HEK293T (cell line): Measurements from ENCODE around the gene MAN1A2.

Source experiments
- CTCF ChIA-PET: fragments of 350-600 bp; formaldehyde crosslinking; extraction: SDS; loops from one replicate; lab custom pipeline; 2021; ENCODE audit warnings: antibody characterized with exemption, inconsistent platforms; lab: Yijun Ruan, JAX
- POLR2A ChIA-PET: fragments of 350-600 bp; formaldehyde crosslinking; extraction: SDS; loops from one replicate; lab custom pipeline; 2020; ENCODE audit warnings: antibody characterized with exemption, inconsistent platforms; lab: Yijun Ruan, JAX
- DNase-seq: peaks from one replicate; pipeline ENCODE4 v3.0.0; 2012; ENCODE audit warnings: mixed read lengths; ENCODE audit errors: extremely low spot score
- ARNT ChIP-seq: fragments of 450-650 bp; IDR thresholded peaks from 2 replicates; pipeline ENCODE4 v1.6.1; 2017; ENCODE audit warnings: mild to moderate bottlenecking
- BHLHE40 ChIP-seq: fragments of 450-650 bp; IDR thresholded peaks from 2 replicates; pipeline ENCODE4 v1.6.1; 2016; ENCODE audit warnings: mild to moderate bottlenecking, moderate library complexity, borderline replicate concordance
- CTBP1 ChIP-seq: fragments of 450-650 bp; IDR thresholded peaks from 2 replicates; pipeline ENCODE4 v1.6.1; 2016; ENCODE audit warnings: borderline replicate concordance
- ELF4 ChIP-seq: fragments of 450-650 bp; IDR thresholded peaks from 2 replicates; pipeline ENCODE4 v1.6.1; 2017; ENCODE audit warnings: antibody characterized with exemption
- FOXA1 ChIP-seq: fragments of 450-650 bp; IDR thresholded peaks from 2 replicates; pipeline ENCODE4 v1.6.1; 2016; ENCODE audit warnings: mild to moderate bottlenecking
- FOXK2 ChIP-seq: fragments of 450-650 bp; IDR thresholded peaks from 2 replicates; pipeline ENCODE4 v1.6.1; 2016; ENCODE audit warnings: mild to moderate bottlenecking
- FOXM1 ChIP-seq: fragments of 450-650 bp; IDR thresholded peaks from 2 replicates; pipeline ENCODE4 v1.6.1; 2017; ENCODE audit warnings: mild to moderate bottlenecking, borderline replicate concordance
- HDGF ChIP-seq: fragments of 450-650 bp; IDR thresholded peaks from 2 replicates; pipeline ENCODE4 v1.6.1; 2017; ENCODE audit warnings: antibody characterized with exemption, borderline replicate concordance
- L3MBTL2 ChIP-seq: fragments of 450-650 bp; conservative IDR thresholded peaks from 2 replicates; pipeline ENCODE4 v1.6.1; 2016; ENCODE audit warnings: mild to moderate bottlenecking
- LEF1 ChIP-seq: fragments of 450-650 bp; IDR thresholded peaks from 2 replicates; pipeline ENCODE4 v1.6.1; 2017; ENCODE audit warnings: mild to moderate bottlenecking, borderline replicate concordance
- NFRKB ChIP-seq: fragments of 450-650 bp; IDR thresholded peaks from 2 replicates; pipeline ENCODE4 v1.6.1; 2016; ENCODE audit warnings: mild to moderate bottlenecking, moderate library complexity
- PKNOX1 ChIP-seq: fragments of 450-650 bp; IDR thresholded peaks from 2 replicates; pipeline ENCODE4 v1.6.1; 2016
- SP1 ChIP-seq: fragments of 450-650 bp; IDR thresholded peaks from 2 replicates; pipeline ENCODE4 v1.6.1; 2017
- SUZ12 ChIP-seq: fragments of 450-650 bp; IDR thresholded peaks from 2 replicates; pipeline ENCODE4 v1.6.1; 2016; ENCODE audit warnings: mild to moderate bottlenecking
- ZNF384 ChIP-seq: fragments of 450-650 bp; IDR thresholded peaks from 2 replicates; pipeline ENCODE4 v1.6.1; 2016

The MAN1A2 gene

GRCh38 chr1:117327011-117327410 is 40.2 kb upstream of the MAN1A2 start:
- CTCF ChIA-PET: no interaction called here
- no peak for DNase-seq
- POLR2A ChIA-PET: no interaction called here
- TF ChIP-seq FOXM1 (no peak), FOXK2 (no peak), LEF1 (no peak), FOXA1 (no peak), BHLHE40 (no peak), CTBP1 (no peak), NFRKB (no peak), L3MBTL2 (no peak)

GRCh38 chr1:117335376-117336086 is 31.7 kb upstream of the MAN1A2 start:
- DNase-seq: no peak
- ChIA-PET POLR2A (interaction anchor here (0.7 to 2.3 kb wide), 2 partner anchors 14 to 31 kb away, joined by 3 to 11 read pairs; partner anchors contain the start of gene MAN1A2), CTCF (interaction anchor here (0.6 kb wide), 1 partner anchor 11 kb away, joined by 3 read pairs; no protein-coding TSS in a partner anchor)
- TF ChIP-seq FOXA1 (no peak), NFRKB (no peak)

- no peak for DNase-seq
- TF ChIP-seq PKNOX1: no peak
- no peak for TF ChIP-seq HDGF
- TF ChIP-seq ARNT: no peak
- no peak for TF ChIP-seq SUZ12
- no peak for TF ChIP-seq FOXA1
- TF ChIP-seq CTBP1: no peak
- TF ChIP-seq BHLHE40: no peak
- TF ChIP-seq ZNF384: no peak
- CTCF ChIA-PET: interaction anchor here (0.6 kb wide), 1 partner anchor 11 kb away, joined by 3 read pairs; no protein-coding TSS in a partner anchor
- POLR2A ChIA-PET: interaction anchor here (2.3 kb wide), 1 partner anchor 31 kb away, joined by 11 read pairs; the partner anchor contains the start of gene MAN1A2
Measured at GRCh38 chr1:117336088-117336817, 31.0 kb upstream of the MAN1A2 start.

GRCh38 chr1:117339866-117340700 is 27.2 kb upstream of the MAN1A2 start:
- DNase-seq: peak; percentile 78
- ChIA-PET POLR2A (interaction anchor here (0.6 to 2.2 kb wide), 6 partner anchors 11 to 280 kb away, joined by 3 to 11 read pairs (median 4); partner anchors contain the start of genes MAN1A2 and TTF2), CTCF (interaction anchor here (0.6 kb wide), 2 partner anchors 29 to 30 kb away, joined by 3 read pairs; no protein-coding TSS in a partner anchor)
- TF ChIP-seq PKNOX1 (peak; percentile 45; the same call in 1 of the 2 replicates), BHLHE40 (no peak), FOXK2 (no peak), CTBP1 (0 out of 2 replicates have a peak, but pooled peaks have one; percentile 12), ELF4 (peak; percentile 59), L3MBTL2 (peak; percentile 89), FOXA1 (no peak)

- CTCF ChIA-PET: no interaction called here
- POLR2A ChIA-PET: interaction anchor here (2.2 kb wide), 1 partner anchor 20 kb away, joined by 5 read pairs; no protein-coding TSS in a partner anchor
- peak; percentile 31 for DNase-seq
- no peak for TF ChIP-seq ARNT
- TF ChIP-seq L3MBTL2: no peak; the same call in 1 of the 2 replicates
- TF ChIP-seq SP1: no peak
- TF ChIP-seq FOXK2: no peak
- peak; percentile 30; the same call in 1 of the 2 replicates for TF ChIP-seq PKNOX1
Measured at GRCh38 chr1:117341123-117341522, 26.1 kb upstream of the MAN1A2 start.

- ChIA-PET CTCF (interaction anchor here (1.1 kb wide), 1 partner anchor 8 kb away, joined by 3 read pairs; no protein-coding TSS in a partner anchor), POLR2A (interaction anchor here (1.5 kb wide), 1 partner anchor 16 kb away, joined by 4 read pairs; no protein-coding TSS in a partner anchor)
- TF ChIP-seq FOXK2: no peak
- no peak for TF ChIP-seq NFRKB
- no peak for DNase-seq
Measured at GRCh38 chr1:117342397-117342796, 24.9 kb upstream of the MAN1A2 start.
